NCI-H1417 treated with DMSO at 0.1 percent for 48 hours (cell line): ENCODE data around the gene DCLRE1A.
"Not testable (repeated sequence)": the region's sequence is repeated elsewhere in the genome, so short reads cannot be mapped to it uniquely, and the experiment has no call there.

Experiments used
- DNase-seq: peaks from one replicate; lab custom pipeline; 2025; lab: John Stamatoyannopoulos, UW

DCLRE1A gene

DNA sequence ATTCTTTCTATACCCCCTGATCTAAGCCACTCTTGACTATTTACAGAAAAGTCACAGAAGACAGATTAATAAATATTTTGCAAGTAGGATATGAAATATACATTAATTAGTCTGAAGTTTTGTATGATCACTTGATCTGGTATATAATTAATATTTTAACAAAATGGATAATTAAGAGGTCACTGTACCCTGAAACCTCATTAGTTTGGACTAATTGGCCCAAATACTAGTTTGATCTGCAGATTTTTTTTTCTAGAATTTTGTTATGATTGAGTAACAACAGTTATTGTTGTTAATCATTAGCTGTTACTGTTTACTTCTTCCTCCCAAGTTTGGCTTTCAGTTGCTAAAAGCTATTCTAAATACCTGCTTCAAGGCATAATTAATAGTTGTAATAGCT lies 3.3 kb upstream of the DCLRE1A start:
- DNase-seq: no peak

DNA sequence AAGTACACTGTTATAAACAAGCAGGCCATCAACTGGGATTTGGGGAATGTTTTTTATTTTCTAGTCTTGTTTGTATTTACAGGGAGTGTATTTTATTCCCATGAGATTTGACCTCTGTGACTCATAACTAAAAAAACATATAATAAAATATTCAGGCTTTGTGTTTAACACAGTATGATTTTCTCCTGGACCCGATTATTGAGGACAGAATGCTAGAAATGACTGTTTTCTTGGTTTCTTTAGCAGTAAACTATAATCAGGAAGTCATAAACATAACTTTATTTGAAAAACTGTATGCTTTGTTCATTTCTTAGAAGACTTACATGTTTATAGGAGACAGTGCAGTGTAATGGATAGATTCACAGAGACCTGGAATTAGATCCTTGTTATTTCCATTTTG lies 2.7 kb upstream of the DCLRE1A start:
- no peak for DNase-seq

DNA sequence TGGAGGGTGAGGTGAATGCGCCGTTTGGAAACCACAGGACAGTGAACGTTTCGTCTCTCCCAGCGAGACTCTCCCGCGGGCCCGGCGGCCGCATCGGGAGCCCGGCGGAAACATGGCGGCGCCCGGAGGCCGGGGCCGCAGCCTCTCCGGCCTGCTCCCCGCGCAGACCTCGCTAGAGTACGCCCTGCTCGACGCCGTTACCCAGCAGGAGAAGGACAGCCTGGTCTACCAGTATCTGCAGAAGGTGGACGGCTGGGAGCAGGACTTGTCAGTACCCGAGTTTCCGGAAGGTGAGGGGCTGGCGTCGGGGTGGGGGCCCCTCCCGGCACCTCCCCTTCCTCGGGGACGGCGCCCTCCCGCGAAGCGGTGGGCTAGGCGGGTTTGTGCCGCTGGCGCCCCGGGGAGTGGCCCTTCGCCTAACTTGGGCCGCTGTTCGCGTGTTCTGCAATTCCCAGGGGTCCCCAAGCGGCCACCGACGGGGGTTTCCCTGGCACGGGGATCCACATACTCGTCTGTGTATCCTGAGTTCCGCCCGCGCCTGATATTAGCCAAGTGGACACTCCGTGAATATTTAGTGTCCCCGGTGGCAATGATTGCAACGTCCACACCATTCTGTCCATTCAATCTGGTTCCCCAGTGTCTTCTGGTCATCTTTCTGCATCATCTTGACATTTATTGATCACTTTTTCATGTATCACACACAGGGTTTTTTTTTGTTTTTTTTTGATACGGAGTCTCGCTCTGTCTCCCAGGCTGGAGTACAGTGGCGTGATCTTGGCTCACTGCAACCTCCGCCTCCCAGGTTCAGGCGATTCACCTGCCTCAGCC lies 1.1 kb upstream of the DCLRE1A start:
- DNase-seq: no peak

DNA sequence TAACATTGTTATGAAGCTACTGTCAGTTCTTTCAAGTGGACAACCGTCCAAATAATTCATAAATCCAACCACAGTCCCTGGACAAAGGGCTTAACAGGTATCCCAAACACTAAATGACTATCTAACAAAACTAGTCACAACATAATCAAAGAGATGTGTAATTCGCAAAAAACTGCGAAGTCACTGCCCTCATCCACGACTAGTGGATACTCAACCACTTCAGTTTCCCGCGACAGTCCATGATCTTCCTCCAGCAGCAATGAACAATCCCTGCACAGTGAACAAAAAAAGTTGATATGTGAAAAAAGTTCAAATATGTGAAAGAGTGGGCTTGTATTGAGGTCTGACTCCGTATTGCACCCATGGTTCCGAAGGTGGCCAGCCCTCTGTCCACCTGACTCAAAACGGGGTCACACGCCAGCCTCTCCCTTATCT lies 287 bp downstream of the DCLRE1A start:
- no peak for DNase-seq

DNA sequence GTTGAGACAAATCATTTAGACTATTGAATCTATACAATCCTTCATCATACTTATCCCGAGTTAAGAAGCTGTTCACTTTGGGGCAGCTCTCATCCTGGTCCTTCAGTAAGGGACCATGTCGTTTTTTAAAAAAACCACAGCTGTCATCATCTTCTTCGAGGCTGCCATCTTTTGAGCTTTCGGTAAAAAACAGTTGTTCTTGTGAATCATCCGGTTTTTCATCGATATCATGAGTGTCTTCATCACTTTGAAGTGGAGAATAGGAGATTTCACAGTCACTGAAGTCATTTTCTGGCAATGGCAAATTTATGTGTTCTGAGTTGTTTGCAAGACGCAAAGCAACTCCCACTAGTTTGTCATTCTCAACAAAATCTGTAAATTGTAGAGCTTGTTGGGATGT lies 3.9 kb downstream of the DCLRE1A start:
- DNase-seq: no peak

DNA sequence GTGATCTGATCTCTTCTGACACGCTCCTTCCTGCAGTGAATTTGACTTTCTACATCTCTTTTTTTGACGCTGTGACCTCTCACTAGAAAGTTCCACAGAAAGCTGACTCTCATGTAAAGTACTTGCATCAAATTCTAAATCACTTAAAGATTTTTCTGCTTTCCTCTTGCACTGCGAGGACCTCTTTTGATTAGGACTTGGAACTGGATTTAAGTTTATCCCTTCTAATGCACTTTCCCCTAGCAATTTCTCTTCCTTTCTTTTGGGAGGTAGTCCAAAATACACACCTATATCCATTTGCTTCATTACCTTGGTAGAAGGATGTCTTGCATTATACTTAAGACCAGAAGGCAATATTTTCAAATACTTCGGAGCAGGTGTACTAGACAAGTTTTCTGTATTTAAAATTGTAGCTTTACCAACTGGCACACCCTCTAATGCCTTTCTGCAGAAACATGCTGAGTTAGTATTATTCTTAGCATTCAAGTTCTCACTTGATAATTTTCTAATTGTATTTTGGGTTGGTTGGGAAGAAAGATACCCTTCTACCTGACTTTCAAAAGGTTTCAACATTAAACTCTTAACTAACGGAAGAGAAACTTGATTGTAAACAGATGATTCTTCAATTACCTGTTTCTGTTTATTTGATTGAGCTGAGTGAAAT lies 4.6 kb downstream of the DCLRE1A start:
- no peak for DNase-seq

DNA sequence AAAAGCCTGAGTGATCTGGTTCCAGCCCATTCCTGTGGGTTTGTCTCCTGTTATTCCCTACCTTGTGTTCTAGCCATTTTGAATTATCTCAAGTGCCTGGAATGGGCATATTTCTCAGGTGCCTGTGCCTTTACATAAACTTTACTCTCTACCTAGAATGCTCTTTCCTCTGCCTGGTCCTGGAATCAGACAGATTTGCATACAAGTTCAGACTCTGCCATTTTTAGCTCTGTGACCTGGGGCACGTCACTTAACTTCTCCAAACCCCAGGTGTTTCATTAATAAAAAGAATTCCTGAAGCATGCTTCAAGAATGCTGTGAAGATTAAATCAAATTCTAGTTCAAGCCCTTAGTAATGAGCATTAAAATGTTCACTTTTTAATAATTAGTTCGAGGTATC lies 7.8 kb downstream of the DCLRE1A start:
- DNase-seq: no peak

DNA sequence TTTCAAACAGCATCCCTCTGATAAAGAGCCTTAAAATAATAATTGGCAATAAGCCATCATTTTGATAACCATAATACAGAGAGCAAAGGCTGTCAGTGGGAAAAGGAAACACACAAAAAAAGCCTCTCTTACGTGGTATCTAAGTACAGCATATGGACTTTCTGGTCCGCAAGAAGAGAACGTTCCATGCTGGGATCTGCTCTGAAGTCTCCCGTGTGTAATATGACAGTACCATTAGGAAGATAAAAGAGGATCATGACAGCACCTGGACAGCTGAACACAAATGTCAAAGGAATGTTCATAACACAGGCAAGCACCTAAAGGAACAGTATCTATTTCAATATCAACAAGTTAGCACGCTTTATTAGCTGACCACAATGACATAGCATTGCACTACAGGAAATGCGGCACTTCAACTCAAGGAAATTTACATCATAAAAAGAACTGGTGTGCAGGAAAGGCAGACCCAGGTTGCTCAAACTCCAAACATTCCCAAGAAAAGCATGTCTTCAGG lies 9.9 kb downstream of the DCLRE1A start:
- DNase-seq: no peak

DNA sequence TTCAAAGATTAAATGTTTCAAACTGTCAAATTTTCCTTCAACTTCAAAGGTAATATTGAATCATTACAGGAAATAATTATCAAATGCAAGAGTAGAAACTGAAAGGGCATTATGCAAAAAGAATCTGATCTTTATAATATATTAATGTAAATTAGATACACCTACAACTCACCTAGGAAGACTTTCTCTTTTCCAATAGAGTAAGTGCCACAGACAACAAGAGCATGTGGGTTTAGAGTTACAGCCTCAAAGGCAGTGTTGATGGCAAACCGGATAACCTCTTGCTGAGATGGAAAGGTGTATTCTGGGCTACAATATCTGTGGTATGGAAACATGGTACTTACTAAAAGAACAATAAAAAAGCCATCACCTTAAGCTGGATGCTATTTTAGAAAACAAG lies 11.7 kb downstream of the DCLRE1A start:
- no peak for DNase-seq

DNA sequence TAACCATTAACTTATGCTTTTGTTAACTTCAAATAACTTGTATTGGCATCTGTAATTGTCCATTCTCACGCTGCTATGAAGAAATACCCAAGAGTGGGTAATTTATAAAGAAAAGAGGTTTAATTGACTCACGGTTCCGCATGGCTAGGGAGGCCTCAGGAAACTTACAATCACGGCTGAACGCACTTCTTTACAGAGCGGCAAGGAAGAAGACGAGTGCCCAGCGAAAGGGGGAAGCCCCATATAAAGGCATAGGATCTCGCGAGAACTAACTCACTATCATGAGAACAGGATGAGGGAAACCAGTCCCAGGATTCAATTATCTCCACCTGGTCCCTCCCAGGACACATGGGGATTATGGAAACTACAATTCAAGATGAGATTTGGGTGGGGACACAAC lies 25.3 kb downstream of the DCLRE1A start:
- DNase-seq: not testable (repeated sequence)

DNA sequence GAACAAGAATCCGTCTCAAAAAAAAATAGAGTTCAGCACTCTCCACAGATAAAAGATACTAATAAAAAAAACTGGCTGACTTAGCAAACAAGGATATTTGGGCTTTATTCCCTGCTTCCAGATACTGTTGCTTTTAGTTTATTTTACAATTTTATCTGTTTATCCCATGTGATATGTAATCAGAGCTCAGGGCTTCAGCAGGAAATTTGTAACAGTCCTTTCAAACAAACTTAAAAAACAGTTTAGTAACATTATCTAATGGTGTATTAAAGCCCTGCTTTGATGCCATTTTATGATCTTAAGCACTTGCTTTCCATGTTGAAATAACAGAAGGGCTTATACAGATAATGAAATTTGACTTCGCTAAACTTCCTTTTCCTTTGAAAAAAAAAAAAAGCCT lies 28.1 kb downstream of the DCLRE1A start:
- DNase-seq: no peak

DNA sequence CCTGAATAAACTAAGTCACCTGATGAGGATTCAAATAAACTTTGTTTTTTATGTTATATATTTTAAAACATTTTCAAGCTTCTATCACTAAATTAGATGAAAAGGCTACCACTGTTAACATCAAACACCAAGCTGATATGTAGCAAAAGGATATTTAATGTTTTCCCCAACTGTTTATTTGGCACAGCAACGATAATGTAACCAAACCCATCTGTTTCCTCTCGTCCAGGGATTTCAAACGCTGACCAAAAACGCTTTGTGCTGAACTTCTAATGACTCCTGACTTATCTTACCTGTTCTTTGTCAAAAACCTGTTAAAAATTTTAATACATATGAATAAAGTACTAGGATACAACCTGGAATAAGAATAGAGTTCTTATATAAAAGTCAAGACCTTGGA lies 30.5 kb downstream of the DCLRE1A start:
- DNase-seq: no peak

DNA sequence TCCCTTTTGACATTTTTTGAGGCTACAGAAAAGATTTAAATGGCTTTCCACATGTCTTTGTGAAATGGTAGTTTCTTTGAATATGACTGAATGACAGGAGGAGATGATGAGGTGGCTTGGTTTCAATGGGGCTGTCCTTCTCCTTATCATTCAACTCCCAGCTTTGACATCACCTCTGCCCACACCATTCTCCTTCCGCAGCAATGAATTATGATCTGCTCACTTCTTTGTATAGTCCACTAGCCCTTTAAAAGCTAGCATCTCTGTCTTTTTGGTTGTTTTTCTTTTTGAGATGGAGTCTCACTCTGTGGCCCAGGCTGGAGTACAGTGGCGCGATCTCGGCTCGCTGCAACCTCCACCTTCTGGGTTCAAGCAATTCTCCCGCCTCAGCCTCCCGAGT lies 31.7 kb downstream of the DCLRE1A start:
- no peak for DNase-seq

DNA sequence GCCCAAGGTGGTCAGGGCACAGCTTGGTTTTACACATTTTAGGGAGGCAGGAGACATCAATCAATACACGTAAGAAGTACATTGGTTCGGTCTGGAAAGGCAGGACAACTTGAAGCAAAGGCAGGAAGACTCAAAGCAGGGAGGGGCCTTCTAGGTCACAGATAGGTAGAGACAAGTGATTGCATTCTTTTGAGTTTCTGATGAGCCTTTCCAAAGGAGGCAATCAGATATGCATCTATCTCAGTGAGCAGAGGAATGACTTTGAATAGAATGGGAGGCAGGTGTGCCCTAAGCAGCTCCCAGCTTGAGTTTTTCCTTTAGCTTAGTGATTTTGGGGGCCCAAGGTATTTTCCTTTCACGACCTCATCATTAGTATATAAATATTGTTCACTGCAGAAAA lies 32.6 kb downstream of the DCLRE1A start:
- DNase-seq: not testable (repeated sequence)

DNA sequence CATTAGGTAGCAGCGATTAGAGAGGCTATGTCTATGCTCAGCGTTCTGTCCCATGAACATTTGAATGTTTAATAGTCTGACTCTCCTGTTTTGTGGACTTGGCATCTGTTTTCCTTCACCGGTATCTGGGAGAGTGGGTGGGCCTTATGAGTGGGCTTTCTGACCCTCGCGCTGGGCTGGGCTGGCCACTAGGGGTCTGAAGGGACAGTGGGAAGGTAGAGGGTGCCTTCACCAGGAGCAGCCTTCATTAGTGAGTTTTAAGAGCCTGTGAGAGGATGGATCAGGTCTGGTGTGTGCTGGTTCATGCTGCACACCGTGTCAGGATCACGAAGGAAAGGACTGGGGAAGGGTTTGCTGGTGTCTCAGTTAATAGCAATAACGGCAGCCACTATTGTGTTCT lies 33.4 kb downstream of the DCLRE1A start:
- DNase-seq: no peak

DNA sequence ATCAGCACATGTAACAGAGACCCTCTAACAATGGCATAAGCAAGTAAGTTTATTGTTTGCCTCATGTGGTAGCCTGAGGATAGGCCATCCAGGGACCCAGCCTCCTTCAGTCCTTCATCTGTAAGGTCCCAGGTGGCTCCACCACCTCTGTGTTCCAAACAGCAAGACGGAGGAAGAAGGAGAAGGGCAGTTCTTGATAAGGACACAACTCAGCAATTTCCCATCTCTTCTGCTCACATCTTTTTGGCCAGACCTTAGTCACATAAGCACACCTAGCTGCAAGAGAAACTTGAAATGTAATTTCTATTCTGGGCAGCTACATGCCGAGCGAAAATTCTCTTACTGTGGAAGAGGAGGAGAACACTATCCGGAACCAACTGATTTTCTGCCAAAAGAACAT lies 33.9 kb downstream of the DCLRE1A start:
- DNase-seq: no peak

DNA sequence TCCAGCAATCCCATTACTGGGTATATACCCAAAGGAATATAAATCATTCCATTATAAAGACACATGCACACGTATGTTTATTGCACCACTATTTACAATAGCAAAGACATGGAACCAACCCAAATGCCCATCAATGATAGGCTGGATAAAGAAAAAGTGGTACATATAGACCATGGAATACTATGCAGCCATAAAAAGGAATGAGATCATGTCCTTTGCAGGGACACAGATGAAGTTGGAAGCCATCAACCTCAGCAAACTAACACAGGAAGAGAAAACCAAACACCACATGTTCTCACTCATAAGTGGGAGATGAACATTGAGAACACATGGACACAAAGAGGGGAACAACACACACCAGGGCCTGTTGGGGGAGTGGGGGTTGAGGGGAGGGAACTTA lies 39.2 kb downstream of the DCLRE1A start:
- DNase-seq: not testable (repeated sequence)

DNA sequence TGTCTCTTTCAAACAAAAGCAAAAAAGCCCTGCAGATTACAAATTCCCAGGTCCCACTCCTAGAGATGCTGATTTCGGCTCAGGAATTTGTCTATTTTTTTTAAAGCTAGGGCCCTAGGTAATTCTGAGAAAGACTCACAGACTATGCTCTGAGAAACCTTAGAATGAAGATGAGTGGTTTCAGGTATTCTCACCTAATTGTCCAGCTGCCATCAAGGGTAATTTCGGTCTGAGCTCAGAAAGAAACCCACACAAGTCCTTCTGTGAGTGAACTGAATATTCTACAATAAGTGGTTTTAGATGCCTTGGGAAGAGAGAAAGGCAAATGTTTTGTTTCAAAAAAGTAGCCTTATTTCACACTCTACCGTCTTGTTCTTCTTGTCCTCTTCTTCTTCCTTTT lies 45.7 kb downstream of the DCLRE1A start:
- DNase-seq: no peak

DNA sequence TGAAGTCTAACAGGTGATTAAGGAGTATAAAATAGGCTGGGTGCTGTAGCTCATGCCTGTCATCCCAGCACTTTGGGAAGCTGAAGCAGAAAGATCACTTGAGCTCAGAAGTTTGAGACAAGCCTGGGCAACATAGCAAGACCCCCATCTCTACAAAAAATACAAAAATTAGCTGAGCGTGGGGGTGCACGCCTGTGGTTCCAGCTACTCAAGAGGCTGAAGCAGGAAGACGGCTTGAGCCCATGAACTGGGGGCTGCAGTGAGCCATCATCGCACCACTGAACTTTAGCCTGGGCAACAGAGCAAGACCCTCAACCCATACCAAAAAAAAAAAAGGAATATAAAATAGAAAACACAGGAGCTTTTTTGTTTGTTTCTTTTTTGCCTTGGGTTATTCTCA lies 47.4 kb downstream of the DCLRE1A start:
- DNase-seq: no peak

DNA sequence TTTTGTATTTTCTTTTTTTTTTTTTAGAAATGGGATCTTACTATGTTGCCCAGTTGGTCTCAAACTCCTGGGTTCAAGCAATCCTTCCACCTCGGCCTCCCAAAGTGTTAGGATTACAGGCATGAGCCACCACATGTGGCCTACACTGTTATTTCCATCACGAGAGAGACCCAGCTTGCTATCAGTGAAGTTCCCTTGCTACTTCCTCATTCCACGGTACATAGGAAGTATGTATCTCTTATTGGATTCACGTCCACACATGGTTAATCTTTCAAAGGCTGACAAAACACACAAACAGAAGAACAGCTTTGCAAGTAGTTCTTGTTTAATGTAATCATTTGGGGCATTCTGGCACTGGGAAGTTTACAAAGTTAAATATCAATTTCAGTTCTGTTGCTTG lies 50.9 kb downstream of the DCLRE1A start:
- DNase-seq: no peak

DNA sequence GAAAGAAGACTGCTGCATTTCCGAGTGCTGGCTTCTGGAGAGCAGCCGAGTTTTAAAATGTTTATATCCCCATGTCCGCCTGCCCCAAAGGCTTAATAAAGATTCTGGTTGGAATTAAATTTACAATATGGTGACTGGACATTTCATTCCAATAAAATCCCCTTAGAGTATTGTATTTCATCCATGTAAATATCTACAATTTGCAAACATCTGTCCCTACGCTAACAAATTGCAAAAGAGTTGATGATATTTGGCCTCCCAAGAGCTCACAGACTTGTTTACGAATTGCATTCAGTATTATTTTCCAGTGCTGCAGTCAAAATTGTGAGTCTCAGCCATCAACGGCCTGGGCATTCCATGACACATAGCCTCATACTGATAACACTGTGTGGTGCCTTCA lies 52.3 kb downstream of the DCLRE1A start:
- DNase-seq: no peak

DNA sequence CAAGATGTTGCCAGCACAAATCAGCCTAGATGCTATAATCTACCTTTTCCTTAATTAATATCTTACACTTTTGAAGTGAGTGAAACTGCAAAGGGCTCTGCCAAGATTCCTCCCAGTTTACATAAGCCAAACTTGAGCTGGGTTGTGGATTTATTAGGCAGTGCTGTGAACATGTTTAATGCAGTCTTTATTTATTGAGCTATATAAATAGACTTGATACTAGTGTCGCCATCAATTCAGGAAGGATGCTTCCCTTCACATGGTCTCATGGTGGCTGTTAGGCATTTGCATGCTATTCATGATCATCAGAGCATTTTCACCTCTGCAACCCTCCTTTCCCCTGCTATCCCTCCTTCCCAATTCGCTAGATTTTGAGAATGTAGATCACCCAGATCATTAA lies 62.2 kb downstream of the DCLRE1A start:
- DNase-seq: no peak

DNA sequence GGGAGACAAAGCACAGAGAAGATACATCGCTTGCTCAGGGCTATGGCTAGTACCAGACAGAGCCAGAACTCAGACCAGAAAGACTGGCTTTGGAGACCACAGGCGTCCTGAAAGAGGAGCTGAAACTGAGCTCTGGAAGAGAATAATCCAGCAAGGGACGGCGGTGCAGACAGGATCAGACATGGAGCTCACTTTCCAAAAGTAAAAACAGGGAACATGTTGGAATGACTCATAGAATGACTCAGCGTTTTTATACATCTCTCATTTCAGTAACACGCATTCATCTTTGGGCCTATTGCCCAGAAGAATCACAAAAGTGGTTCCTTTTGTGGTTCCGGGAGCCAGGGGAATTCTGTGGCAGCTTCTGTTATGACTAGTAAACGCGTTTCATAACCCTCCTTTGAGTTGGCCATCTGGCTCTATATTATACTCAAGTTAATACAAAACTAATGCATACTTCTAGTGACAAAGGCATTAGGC lies 65.2 kb downstream of the DCLRE1A start:
- no peak for DNase-seq
